ENCODE results near the gene LRFN4.

DNA sequence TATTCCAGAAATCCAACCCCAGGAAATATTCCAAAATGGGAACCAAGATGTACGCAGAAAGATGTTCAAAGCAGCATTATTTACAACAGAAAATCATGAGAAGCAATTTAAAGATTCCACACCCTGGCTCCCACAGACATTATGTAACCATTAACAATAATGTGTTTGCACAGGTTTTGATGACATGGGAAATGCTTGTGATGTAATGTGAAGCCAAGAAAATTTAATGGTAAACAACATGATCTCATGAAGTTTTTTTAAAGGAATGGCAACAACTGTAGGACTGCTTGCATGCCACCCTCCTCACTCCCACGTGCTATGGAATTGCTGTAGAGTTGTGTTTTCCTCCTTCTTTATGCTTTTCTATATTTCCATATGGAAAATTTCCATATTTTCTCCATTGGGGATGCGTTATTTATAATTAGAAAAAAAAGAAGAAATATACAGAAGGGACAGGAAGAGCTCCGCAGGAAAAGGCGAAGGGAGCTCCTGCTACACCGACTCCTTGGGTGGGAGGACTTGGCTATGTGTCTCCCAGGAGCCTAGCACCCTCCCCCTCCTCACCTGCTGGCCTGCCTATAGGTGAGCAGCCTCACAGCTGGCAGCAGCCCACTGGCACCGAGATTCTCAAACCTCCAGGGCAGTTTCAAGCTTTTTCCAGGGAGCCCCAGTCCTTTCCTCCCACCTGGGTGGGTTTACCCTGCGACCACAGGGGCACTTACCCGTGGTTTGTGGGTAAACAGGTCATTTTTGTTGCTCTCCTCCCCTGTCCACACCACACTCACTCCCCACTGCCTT lies 20.9 kb downstream of the LRFN4 start:
- TF ChIP-seq YY1 (IDR thresholded peaks at IDR 0.05; ENCODE audit: insufficient read depth, insufficient read length), result no peak
- TF ChIP-seq SUZ12 (IDR thresholded peaks at IDR 0.05; ENCODE audit: extremely low read depth, insufficient read depth, insufficient read length), result no peak
- no peak for TF ChIP-seq ZNF274 (IDR thresholded peaks at IDR 0.05; ENCODE audit: low read depth, low read length)
